Liver (tissue), 4 donors: ENCODE results near the gene MFSD6L. TPM values are rescaled to one million over a fixed set of nuclear protein-coding genes. Genes with fewer than 3 reads are reported as not detected.

Experiments used
- polyA plus RNA-seq, 2 donors: library from polyadenylated mRNA; stranded (reverse) in 1 of 2; unstranded in 1 of 2; fragments of 200-250 nt in 1 of 2; fragments of >200 nt in 1 of 2; fragmentation: Nextera tagmentation in 1 of 2; extraction: Ambion mirVana in 1 of 2; gene quantifications; one replicate each; pipeline versions ENCODE4 v1.2.1 to v1.2.3, GENCODE V29; 2013 to 2015
- total RNA-seq, 2 donors: library from RNA; depleted of rRNA; stranded (reverse); fragments of >200 nt; gene quantifications; one replicate each; pipeline ENCODE4 v1.2.3, GENCODE V29; 2014
- donor health status: healthy.
- donor health status: healthy.
- donor health status: healthy.

The MFSD6L gene
- total and polyA plus RNA-seq, 4 donors: 0.03 to 0.25 (median 0.05) TPM; not detected in 1

Other genes with a start within 250 kb of the MFSD6L start
- 10 to 100 TPM; 37.8 to 79.1 TPM for gene MYH10, start 168.6 kb downstream of the MFSD6L start, total RNA-seq
- 10 to 100 TPM in 1 of 2 donors, 1 to 10 TPM in 1; 9.1 to 13.9 TPM for gene MYH10, start 168.6 kb downstream of the MFSD6L start, polyA plus RNA-seq
- gene CCDC42, start 54.5 kb downstream of the MFSD6L start, total RNA-seq: not detected
- under 1 TPM in 1 of 2 donors, not detected in 1; 0.05 TPM for gene CCDC42, start 54.5 kb downstream of the MFSD6L start, polyA plus RNA-seq
- gene SPDYE4, start 40.8 kb downstream of the MFSD6L start, total RNA-seq: not detected
- not detected for gene SPDYE4, start 40.8 kb downstream of the MFSD6L start, polyA plus RNA-seq
- under 1 TPM; 0.17 to 0.37 TPM for gene PIK3R6, start 68.3 kb upstream of the MFSD6L start, total RNA-seq
- gene PIK3R6, start 68.3 kb upstream of the MFSD6L start, polyA plus RNA-seq: under 1 TPM; 0.15 to 0.18 TPM
- 1 to 10 TPM; 2.9 to 7.8 TPM for gene PIK3R5, start 166.3 kb upstream of the MFSD6L start, total RNA-seq
- 1 to 10 TPM in 1 of 2 donors, under 1 TPM in 1; 0.93 to 2.3 TPM for gene PIK3R5, start 166.3 kb upstream of the MFSD6L start, polyA plus RNA-seq
- gene NTN1, start 222.1 kb upstream of the MFSD6L start, total RNA-seq: 1 to 10 TPM in 1 of 2 donors, under 1 TPM in 1; 0.14 to 7.1 TPM
- 1 to 10 TPM; 1.5 to 8.7 TPM for gene NTN1, start 222.1 kb upstream of the MFSD6L start, polyA plus RNA-seq